AG09319 (cell line): Measurements from ENCODE around the gene HOTAIR.

Experiments used
- DNase-seq: peaks from one replicate; pipeline ENCODE4 v3.0.0-alpha.2; 2010; ENCODE audit warnings: low read depth; ENCODE audit errors: extremely low read depth
- TF ChIP-seq, protein P1 (sequence below): IDR thresholded peaks from 2 replicates; pipeline ENCODE4 v1.5.1; 2011; ENCODE audit warnings: low read depth, mild to moderate bottlenecking, inconsistent platforms, low read length, moderate library complexity

HOTAIR gene

DNA sequence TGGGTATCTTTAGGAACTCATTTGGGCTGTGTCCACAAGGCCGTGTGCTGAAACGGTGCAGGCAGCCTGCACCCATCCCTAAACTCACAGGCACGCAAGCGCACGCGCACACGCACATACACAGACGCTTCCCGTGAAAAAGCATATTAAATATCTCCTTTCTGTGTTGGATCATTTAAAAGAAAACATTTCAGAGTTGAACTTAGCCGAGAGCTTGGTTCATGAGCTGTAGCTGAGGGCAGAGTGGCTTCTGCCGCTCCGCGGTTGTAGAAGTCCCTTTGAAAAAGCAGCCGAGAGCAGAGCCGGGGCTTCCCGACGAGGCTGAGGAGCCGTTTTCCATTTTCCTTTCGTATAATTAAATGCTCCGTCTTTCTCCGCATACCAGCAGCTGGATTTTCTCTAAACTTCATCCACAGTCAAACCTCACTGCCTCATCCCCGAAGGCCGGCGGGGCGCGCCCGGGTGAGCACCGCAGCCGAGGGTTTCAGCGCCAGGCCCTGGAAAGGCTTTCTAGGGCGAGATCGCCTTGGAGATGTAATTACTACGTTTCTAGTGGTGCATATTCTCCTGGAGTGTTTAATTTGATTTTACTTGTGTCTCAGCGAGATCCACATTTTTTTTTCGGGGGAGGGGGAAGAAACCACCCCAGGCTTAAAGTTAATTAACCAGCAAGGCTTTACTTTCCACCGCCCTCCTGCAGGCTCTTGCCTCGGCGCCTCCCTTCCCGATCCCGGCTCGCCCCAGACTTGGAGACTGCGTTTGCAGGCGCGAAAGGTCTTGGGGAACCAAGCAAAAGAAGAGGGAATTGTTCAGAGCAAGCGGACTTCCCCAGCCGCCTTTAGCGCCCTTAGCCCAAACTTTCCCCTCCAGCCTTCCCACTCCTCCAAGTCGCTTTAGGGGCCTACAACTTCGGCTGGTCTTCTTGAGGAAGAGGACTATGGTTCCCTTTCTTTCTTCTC lies 39.1 kb downstream of the HOTAIR start:
- TF ChIP-seq, protein P1, sequence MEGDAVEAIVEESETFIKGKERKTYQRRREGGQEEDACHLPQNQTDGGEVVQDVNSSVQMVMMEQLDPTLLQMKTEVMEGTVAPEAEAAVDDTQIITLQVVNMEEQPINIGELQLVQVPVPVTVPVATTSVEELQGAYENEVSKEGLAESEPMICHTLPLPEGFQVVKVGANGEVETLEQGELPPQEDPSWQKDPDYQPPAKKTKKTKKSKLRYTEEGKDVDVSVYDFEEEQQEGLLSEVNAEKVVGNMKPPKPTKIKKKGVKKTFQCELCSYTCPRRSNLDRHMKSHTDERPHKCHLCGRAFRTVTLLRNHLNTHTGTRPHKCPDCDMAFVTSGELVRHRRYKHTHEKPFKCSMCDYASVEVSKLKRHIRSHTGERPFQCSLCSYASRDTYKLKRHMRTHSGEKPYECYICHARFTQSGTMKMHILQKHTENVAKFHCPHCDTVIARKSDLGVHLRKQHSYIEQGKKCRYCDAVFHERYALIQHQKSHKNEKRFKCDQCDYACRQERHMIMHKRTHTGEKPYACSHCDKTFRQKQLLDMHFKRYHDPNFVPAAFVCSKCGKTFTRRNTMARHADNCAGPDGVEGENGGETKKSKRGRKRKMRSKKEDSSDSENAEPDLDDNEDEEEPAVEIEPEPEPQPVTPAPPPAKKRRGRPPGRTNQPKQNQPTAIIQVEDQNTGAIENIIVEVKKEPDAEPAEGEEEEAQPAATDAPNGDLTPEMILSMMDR: no peak
- no peak for DNase-seq

DNA sequence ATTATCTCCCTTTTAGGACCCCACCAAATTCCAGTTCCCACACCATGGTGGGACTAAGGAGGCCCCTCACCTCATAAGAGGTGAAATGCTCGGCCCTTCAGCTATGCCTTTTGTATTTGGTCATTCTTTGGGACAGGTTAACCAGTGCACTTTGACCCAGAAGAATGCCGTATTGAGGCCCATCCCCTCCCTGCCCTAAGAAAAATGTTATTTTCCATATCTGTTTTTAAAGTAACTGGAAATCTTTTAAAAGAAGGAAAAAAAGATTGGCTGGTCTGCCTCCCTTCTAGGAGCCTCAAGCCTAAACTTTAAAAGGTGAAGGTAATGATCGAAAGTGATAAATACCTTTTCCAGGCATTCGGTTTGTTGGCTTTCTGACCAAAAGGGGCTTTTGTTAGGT lies 41.8 kb downstream of the HOTAIR start:
- TF ChIP-seq, protein P1: no peak

DNA sequence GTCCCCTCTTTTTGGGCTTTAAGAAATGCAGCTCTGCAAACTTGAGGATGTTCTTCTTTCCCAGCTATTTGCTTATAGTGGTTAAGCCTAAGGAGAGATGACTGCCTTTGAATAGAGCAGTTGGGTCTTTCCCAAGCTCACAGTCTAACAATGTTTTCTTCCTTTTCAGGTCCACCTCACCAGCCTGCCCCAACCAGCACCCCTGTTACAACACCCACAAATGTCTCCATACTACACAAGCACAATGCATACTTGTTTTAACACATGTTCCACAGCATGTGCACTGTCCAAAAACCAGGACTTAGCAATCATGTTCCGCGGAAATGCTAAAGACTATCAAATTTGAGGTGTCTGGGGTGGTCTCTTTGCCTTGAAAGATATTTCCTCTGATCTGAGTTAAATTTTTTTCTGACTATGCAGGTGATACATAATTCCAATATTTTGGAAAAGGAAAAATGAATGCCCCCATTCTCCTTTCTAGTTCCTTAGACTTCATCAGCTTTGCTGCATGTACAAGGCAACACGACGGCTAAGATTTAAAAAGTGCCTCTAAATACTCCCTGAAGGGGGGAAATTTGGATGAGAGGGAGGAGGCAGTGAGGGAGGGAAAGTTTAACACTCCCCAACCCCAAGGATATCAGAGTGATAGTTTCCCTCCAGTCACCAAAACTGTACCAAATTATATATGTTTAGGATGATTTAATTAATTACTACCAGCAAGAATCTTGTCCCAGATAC lies 42.7 kb downstream of the HOTAIR start:
- TF ChIP-seq, protein P1: no peak
- no peak for DNase-seq

More for the DNA sequence above, 41.8 kb downstream of the HOTAIR start:
- no peak for DNase-seq

DNA sequence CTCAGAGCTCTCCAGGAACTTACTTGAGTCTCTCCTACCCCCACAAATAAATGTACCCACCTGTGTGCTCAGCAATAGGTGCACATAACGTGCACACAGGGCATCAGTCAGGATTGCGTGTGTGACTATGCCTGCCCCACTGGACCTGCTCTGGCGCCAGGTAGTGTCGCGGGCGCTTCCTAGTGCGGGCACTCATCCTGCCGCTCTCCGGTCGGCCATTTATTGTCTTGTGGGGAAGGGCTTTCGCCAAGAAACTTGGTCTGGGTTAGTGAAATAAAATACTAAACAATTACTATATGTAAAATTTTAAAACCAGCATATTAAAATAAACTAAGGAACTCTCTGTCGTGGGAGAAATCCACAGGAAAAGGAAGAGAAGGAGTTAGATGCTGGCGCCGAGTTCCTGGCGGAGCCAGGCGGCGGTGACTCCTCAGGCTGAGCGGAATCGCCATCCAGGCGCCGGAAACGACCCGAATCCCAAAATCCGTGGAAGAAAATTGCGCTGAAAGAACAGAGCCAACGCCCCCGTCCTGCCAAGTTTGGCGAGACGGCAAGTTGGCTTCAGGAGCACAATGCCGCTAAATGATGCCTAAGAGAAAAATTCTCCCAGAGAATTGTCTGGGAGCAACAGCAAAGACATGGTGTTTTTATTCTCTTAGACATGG lies 44.0 kb downstream of the HOTAIR start:
- TF ChIP-seq, protein P1: no peak
- no peak for DNase-seq

DNA sequence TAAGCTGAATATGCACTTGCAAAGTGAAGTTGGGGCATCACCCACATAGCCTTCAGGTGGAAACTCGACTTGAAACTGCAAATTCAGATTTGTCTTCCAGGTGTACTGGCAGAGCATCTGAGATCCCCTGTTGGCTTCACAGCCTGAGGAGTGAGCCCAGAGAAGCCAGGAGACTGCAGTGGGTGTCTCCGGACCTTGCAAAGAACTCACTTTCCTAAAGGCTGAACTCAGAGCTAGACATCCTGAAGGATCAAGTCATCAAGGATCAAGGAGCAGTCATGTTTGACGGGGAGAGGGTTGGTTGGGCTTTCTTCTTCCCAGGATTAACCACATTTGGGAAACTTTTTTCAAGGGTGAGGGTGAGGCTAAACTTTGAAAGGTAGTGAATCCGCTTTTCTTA lies 45.2 kb downstream of the HOTAIR start:
- no peak for DNase-seq
- TF ChIP-seq, protein P1: no peak

DNA sequence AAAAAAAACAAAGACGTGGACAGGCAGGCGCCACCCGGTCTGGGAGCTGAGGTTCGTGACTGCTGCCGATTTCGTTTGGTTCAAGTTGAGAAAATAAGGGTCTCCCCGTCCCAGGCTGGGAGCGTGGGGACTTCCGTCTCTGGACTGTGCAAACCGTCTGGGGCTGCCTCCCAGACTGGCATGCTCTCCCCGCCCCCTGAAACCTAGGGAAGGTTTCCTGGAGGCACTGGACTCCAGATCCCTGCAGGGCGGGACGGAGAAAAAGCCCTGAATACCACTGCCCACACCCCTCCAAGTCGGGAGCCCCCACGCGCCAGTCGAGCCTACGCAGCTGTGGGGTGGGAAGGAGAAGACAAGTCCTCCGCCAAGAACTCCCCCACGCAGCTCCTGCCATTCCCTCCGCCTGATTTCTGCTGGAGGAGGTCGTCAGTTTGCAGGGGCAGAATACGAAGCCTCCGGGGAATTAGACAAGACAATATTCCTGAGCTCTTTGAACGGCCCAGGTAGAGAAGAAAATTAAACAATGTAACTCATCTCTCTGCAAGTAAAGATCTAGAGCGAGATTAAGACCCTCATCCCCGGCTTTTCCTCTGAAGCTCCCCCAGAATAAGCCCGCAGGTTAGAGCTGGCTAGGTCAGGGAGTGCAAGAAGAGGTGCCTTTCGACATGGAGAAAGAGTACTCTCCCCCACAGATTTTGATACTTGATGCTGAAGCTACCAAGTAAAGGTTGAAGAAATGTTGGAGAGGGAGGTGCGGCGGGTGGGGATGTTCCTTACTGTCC lies 46.5 kb downstream of the HOTAIR start:
- no peak for DNase-seq
- TF ChIP-seq, protein P1: no peak
